H9 (cell line): ENCODE results near the gene GIMAP7. TPM values are rescaled to one million over a fixed set of nuclear protein-coding genes. Genes with fewer than 3 reads are reported as not detected.

Source experiments
- DNase-seq: peaks from one replicate; pipeline ENCODE4 v3.0.0-alpha.2; 2017
- H2AFZ ChIP-seq: one replicate; pipeline ENCODE4 v1.6.1; 2013; ENCODE audit warnings: mild to moderate bottlenecking, low read length, control low read depth, moderate library complexity
- H2AK5ac ChIP-seq: 2 replicates; pipeline ENCODE4 v1.6.1; 2013; ENCODE audit warnings: low read length, control low read depth, mixed read lengths; ENCODE audit not compliant: insufficient read length
- H2BK120ac ChIP-seq: one replicate; pipeline ENCODE4 v1.6.1; 2013; ENCODE audit warnings: low read depth, mild to moderate bottlenecking, low read length, control low read depth, inconsistent platforms; ENCODE audit not compliant: poor library complexity, severe bottlenecking
- H2BK12ac ChIP-seq: 2 replicates; pipeline ENCODE4 v1.6.1; 2013; ENCODE audit warnings: low read length, control low read depth, mixed read lengths, low read depth; ENCODE audit not compliant: insufficient read length
- H2BK15ac ChIP-seq: 2 replicates; pipeline ENCODE4 v1.6.1; 2013; ENCODE audit warnings: low read depth, low read length, control low read depth
- H2BK20ac ChIP-seq: one replicate; pipeline ENCODE4 v1.6.1; 2013; ENCODE audit warnings: low read depth, mild to moderate bottlenecking, low read length, control low read depth, inconsistent platforms; ENCODE audit not compliant: poor library complexity, severe bottlenecking
- H2BK5ac ChIP-seq: 2 replicates; pipeline ENCODE4 v1.6.1; 2013; ENCODE audit warnings: low read length, control low read depth, mixed read lengths; ENCODE audit not compliant: insufficient read length
- H3K14ac ChIP-seq: 2 replicates; pipeline ENCODE4 v1.6.1; 2013; ENCODE audit warnings: low read length, control low read depth; ENCODE audit not compliant: insufficient read depth
- H3K18ac ChIP-seq: 2 replicates; pipeline ENCODE4 v1.6.1; 2013; ENCODE audit warnings: low read depth, mild to moderate bottlenecking, mixed read lengths, low read length, control low read depth; ENCODE audit not compliant: insufficient read length
- H3K23ac ChIP-seq: 2 replicates; pipeline ENCODE4 v1.6.1; 2013; ENCODE audit warnings: low read length, control low read depth, mixed read lengths, low read depth; ENCODE audit not compliant: insufficient read length
- H3K23me2 ChIP-seq: 2 replicates; pipeline ENCODE4 v1.6.1; 2013; ENCODE audit warnings: low read depth, mild to moderate bottlenecking, mixed read lengths, low read length, control low read depth; ENCODE audit not compliant: insufficient read length, poor library complexity, severe bottlenecking
- H3K27ac ChIP-seq: 2 replicates; pipeline ENCODE4 v1.5.1; 2013; ENCODE audit warnings: low read length, control low read depth, mixed read lengths, low read depth; ENCODE audit not compliant: insufficient read length
- H3K27me3 ChIP-seq: 2 replicates; pipeline ENCODE4 v1.6.1; 2013; ENCODE audit warnings: low read length, control low read depth, inconsistent platforms; ENCODE audit not compliant: insufficient read depth
- H3K4ac ChIP-seq: 2 replicates; pipeline ENCODE4 v1.6.1; 2013; ENCODE audit warnings: low read depth, mild to moderate bottlenecking, control low read depth, inconsistent platforms, low read length, moderate library complexity
- H3K4me1 ChIP-seq: 2 replicates; pipeline ENCODE4 v1.6.1; 2013; ENCODE audit warnings: low read length, control low read depth, inconsistent platforms; ENCODE audit not compliant: insufficient read depth
- H3K4me2 ChIP-seq: 2 replicates; pipeline ENCODE4 v1.6.1; 2013; ENCODE audit warnings: low read length, control low read depth, mixed read lengths; ENCODE audit not compliant: insufficient read length, insufficient read depth
- H3K56ac ChIP-seq: 2 replicates; pipeline ENCODE4 v1.6.1; 2013; ENCODE audit warnings: low read depth, mild to moderate bottlenecking, mixed read lengths, low read length, control low read depth; ENCODE audit not compliant: insufficient read length
- H3K79me1 ChIP-seq: 2 replicates; pipeline ENCODE4 v1.6.1; 2013; ENCODE audit warnings: low read depth, mild to moderate bottlenecking, moderate library complexity, low read length, control low read depth, inconsistent platforms; ENCODE audit not compliant: insufficient read depth, poor library complexity, severe bottlenecking
- H3K79me2 ChIP-seq: 2 replicates; pipeline ENCODE4 v1.6.1; 2013; ENCODE audit warnings: low read length, control low read depth, inconsistent platforms; ENCODE audit not compliant: insufficient read depth
- H3K9ac ChIP-seq: 2 replicates; pipeline ENCODE4 v1.6.1; 2013; ENCODE audit warnings: low read length, control low read depth, mixed read lengths; ENCODE audit not compliant: insufficient read length; ENCODE audit errors: extremely low read depth
- H3K9me3 ChIP-seq: one replicate; pipeline ENCODE4 v1.6.1; 2013; ENCODE audit warnings: low read depth, low read length, inconsistent platforms; ENCODE audit not compliant: control insufficient read depth
- H3T11ph ChIP-seq: one replicate; pipeline ENCODE4 v1.6.1; 2013; ENCODE audit warnings: mild to moderate bottlenecking, low read length, control low read depth, inconsistent platforms
- H4K20me1 ChIP-seq: one replicate; pipeline ENCODE4 v1.6.1; 2013; ENCODE audit not compliant: control insufficient read depth, insufficient read length, insufficient read depth
- H4K5ac ChIP-seq: 2 replicates; pipeline ENCODE4 v1.6.1; 2013; ENCODE audit warnings: low read depth, mild to moderate bottlenecking, mixed read lengths, low read length, control low read depth; ENCODE audit not compliant: insufficient read length
- H4K8ac ChIP-seq: replicated peaks from 2 replicates; pipeline ENCODE4 v1.6.1; 2013; ENCODE audit warnings: low read length, control low read depth, mixed read lengths, low read depth; ENCODE audit not compliant: insufficient read length
- H4K91ac ChIP-seq: 2 replicates; pipeline ENCODE4 v1.6.1; 2013; ENCODE audit warnings: low read depth, mild to moderate bottlenecking, moderate library complexity, mixed read lengths, low read length, control low read depth; ENCODE audit not compliant: insufficient read length
- H3K27ac Mint-ChIP-seq, 3 experiments: 2 replicates in 2 of 3; 3 replicates in 1 of 3; pipeline ENCODE4 v1.8.0; 2020 to 2021; ENCODE audit warnings: mixed read lengths in 3 of 3, mild to moderate bottlenecking in 1 of 3, moderate library complexity in 1 of 3
- H3K27me3 Mint-ChIP-seq: 2 replicates; pipeline ENCODE4 v1.8.0; 2021; ENCODE audit warnings: low read depth, mild to moderate bottlenecking, moderate library complexity, mixed read lengths
- H3K36me3 Mint-ChIP-seq, 3 experiments: 2 replicates in 2 of 3; 3 replicates in 1 of 3; pipeline ENCODE4 v1.8.0; 2020 to 2021; ENCODE audit warnings: low read depth in 3 of 3, mixed read lengths in 3 of 3; ENCODE audit not compliant: insufficient read depth in 1 of 3
- H3K4me1 Mint-ChIP-seq, 2 experiments: 2 replicates each; pipeline ENCODE4 v1.8.0; 2020; ENCODE audit warnings: mixed read lengths in 2 of 2
- H3K4me3 Mint-ChIP-seq, 2 experiments: 2 replicates in 1 of 2; 3 replicates in 1 of 2; pipeline ENCODE4 v1.8.0; 2020 to 2021; ENCODE audit warnings: mild to moderate bottlenecking in 2 of 2, mixed read lengths in 2 of 2, moderate library complexity in 1 of 2
- H3K9me3 Mint-ChIP-seq, 2 experiments: 2 replicates in 1 of 2; 3 replicates in 1 of 2; pipeline ENCODE4 v1.8.0; 2020; ENCODE audit warnings: mild to moderate bottlenecking in 2 of 2, mixed read lengths in 2 of 2, moderate library complexity in 1 of 2
- total RNA-seq: library from RNA; stranded (reverse); gene quantifications from 2 replicates; pipeline ENCODE4 v1.2.1, GENCODE V29; 2021
- TF ChIP-seq, protein P1 (sequence below): fragments of 200-600 bp; sonication (generic); conservative IDR thresholded peaks from 3 replicates; pipeline ENCODE4 v1.8.0; 2021; ENCODE audit warnings: antibody characterized with exemption, mild to moderate bottlenecking

Gene GIMAP7
- total RNA-seq, 1 experiment from 2014 or later = not detected

- Histone ChIP-seq H4K8ac (no peak overlapping the region), H2AK5ac (no peak overlapping the region), H3K4me1 (no peaks in the 10 kb centered on the region), H3K4me2 (no peak overlapping the region), H3K23me2 (no peaks in the 10 kb centered on the region), H3K18ac (no peak overlapping the region), H2BK12ac (no peak overlapping the region), H3T11ph (no peak overlapping the region), H3K79me2 (no peaks in the 10 kb centered on the region), H2BK15ac (no peak overlapping the region), H3K56ac (no peak overlapping the region), H3K9me3 (no peaks in the 10 kb centered on the region), H2BK20ac (no peak overlapping the region), H3K23ac (no peak overlapping the region), H3K9ac (no peak overlapping the region), H2BK120ac (no peak overlapping the region), H3K14ac (no peak overlapping the region), H4K91ac (no peak overlapping the region), H2BK5ac (no peak overlapping the region), H3K27ac (no peak overlapping the region), H4K5ac (no peak overlapping the region), H4K20me1 (no peaks in the 10 kb centered on the region), H3K4ac (no peak overlapping the region), H3K79me1 (no peaks in the 10 kb centered on the region), H2AFZ (no peak overlapping the region), H3K27me3 (no peaks in the 10 kb centered on the region)
- Mint-ChIP-seq H3K9me3 (peaks cover 30 to 39% of the 10 kb centered on the region in 2 experiments), H3K4me3 (no peak overlapping the region), H3K4me1 (no peaks in the 10 kb centered on the region), H3K27ac (no peak overlapping the region), H3K36me3 (peaks cover 0 to 2% (median 2%) of the 10 kb centered on the region in 3 experiments; a peak in 2 of 7 replicates), H3K27me3 (peaks cover 35% of the 10 kb centered on the region)
- TF ChIP-seq, protein P1, sequence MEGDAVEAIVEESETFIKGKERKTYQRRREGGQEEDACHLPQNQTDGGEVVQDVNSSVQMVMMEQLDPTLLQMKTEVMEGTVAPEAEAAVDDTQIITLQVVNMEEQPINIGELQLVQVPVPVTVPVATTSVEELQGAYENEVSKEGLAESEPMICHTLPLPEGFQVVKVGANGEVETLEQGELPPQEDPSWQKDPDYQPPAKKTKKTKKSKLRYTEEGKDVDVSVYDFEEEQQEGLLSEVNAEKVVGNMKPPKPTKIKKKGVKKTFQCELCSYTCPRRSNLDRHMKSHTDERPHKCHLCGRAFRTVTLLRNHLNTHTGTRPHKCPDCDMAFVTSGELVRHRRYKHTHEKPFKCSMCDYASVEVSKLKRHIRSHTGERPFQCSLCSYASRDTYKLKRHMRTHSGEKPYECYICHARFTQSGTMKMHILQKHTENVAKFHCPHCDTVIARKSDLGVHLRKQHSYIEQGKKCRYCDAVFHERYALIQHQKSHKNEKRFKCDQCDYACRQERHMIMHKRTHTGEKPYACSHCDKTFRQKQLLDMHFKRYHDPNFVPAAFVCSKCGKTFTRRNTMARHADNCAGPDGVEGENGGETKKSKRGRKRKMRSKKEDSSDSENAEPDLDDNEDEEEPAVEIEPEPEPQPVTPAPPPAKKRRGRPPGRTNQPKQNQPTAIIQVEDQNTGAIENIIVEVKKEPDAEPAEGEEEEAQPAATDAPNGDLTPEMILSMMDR = no peak
- DNase-seq = no peak
These were observed 38.5 kb downstream of the GIMAP7 start for GRCh38 chr7:150553163-150553562.
